ENCODE results near the gene MAST2. TPM values are rescaled to one million over a fixed set of nuclear protein-coding genes. Genes with fewer than 3 reads are reported as not detected.
A peak's percentile ranks its signal among the peaks of the same experiment; 100 is the strongest.
"Not testable (repeated sequence)": the region's sequence is repeated elsewhere in the genome, so short reads cannot be mapped to it uniquely, and the experiment has no call there.

MAST2 gene
- total RNA-seq, 1 donor from 2014 or later: 25.0 TPM

DNA sequence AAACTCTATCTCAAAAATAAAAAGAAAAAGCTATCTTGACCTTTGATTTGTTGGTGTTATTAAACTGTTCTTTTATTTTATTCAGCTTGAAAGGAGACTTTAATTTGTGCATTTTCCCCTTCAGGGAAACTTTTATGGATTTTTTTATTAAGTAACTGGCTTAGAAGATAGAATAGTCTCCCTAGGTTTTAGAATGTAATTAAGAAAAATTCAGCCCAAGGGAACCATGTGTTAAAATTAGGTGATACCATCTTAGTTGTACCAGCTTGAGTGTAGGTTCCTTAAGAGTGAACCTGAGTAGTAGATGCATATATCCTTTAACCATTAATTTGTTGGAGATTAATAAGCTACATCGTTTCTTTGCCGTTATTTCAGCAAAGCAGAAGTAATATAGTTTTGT is 11.4 kb downstream of the MAST2 start:
- no peak for DNase-seq (ENCODE audit: low spot score)

DNA sequence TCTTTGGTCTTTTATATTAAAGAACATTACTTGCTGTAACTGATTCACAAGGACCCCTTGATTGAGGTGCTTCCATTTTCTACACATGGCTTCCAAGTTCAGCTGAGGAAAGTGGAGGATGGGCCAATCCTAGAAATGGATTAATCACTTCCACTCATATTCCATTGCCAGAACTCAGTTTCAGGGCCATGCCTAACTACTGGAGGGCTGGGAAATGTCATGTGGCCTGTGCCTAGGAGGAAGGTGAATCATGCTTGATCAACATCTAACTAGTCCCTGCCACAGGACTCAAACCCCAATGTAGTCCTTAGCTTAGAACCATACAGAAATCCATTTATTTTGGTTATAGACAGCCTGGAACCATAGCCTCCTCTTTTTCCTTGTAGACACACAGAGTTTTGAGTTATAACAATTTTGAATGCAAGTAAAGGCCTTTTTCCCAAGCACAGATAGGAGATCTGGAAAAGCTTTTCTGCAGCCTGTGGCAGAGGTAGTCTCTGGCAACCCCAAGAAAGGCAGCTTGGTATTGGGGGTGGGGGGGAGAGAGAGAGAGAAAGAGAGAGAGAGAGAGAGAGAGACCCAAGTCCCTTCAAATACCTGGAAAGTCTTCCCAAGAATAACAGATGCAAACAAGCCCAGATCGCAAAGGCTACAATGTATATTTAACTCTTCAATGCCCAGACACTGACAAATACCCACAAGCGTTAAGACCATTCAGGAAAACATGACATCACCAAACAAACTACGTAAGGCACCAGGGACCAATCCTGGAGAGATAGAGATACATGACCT is 12.5 kb downstream of the MAST2 start:
- no peak for DNase-seq (ENCODE audit: low spot score)

DNA sequence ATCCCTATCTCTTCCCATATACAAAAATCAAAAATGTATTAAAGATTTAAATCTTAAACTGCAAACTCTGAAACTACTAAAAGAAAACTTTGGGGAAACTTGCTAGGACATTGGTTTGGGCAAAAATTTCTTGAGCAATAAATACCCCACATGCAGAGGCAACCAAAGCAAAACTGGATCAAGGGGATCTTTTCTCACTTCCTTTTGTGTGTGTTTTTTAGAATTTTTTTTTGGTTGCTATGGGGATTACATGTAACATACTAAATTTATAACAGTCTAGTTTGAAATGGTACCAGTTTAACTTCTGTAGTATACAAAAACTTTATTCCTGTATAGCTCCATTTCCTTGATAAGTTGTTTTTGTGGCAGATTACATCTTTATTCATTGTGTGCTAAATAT is 16.8 kb downstream of the MAST2 start:
- no peak for DNase-seq (ENCODE audit: low spot score)

DNA sequence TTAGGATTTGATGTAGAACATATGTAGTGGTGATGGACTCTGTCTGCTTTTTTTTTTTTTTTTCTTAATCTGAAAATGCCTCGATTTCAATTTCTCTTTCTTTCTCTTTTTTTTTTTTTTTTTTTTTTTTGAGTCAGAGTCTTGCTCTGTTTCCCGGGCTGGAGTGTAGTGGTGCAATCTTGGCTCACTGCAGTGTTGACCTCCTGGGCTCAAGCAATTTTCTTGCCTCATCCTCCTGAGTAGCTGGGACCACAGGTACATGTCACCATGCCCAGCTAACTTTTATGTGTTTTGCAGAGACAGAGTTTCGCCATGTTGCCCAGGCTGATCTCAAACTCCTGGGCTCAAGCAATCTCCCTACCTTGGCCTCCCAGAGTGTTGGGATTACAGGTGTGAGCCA is 17.4 kb downstream of the MAST2 start:
- DNase-seq (ENCODE audit: low spot score): no peak

- no peak for DNase-seq (ENCODE audit: low spot score)
Measured at GRCh38 chr1:45822644-45823043, 19.2 kb downstream of the MAST2 start.

DNA sequence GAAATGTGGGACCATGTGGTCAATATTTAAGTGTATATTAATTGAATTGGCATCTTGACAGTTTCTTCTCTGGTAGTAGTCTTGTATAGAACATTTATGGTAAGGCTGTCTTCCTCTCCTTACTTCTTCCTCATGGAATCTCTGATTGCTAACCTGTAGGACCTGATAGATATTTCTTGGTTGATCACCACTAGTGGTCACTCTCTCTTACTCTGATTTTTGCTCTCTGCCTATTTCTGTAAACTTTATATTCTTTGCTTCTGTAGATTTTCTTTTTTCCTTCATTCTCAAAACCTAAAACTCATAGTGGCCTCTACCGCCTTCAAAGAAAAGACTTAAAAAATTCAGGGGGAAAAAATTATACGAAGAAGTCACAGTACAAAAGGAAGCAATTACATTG is 21.2 kb downstream of the MAST2 start:
- no peak for DNase-seq (ENCODE audit: low spot score)

GRCh38 chr1:45827256-45827655 is 23.8 kb downstream of the MAST2 start:
- DNase-seq (ENCODE audit: low spot score): no peak

DNA sequence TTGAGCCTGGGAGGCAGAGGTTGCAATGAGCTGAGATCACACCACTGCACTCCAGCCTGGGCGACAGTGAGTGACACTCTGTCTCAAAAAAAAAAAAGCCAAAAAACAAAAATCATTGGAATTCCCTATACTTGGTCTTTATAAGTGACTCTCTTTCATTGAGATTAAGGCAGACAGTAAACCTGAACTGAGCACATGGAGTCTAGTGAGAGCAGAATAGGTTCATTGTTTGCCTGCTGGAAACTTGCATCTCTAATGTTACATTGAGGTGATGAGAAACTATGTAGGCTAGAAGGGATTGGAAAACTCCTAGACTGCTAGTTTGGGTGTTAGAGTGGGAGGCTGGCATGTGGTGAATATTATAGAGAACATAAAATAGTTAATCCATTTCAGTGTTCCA is 25.4 kb downstream of the MAST2 start:
- no peak for DNase-seq (ENCODE audit: low spot score)

- no peak for DNase-seq (ENCODE audit: low spot score)
Measured at GRCh38 chr1:45833361-45833760, 29.9 kb downstream of the MAST2 start.

DNA sequence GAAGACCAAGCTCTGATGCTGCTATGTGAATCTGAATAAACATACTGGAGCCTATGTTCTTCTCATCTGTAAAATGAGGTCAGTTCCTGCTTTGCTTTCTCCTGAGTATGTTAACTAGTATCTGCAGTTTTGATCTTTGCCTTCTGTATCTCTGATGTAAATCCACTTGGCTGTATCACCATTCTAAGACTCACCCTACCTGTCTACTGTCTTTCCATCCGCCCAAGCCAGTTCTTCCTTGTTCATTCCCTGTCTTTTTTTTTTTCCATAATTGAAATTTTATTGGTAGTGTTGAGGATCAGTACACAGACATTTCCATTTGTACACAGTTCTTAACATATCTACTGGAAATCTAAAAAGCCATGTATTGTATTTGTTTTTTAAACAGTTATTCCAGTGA is 31.3 kb downstream of the MAST2 start:
- no peak for DNase-seq (ENCODE audit: low spot score)

GRCh38 chr1:45836451-45836850 is 33.0 kb downstream of the MAST2 start:
- DNase-seq (ENCODE audit: low spot score): no peak

- DNase-seq (ENCODE audit: low spot score): not testable (repeated sequence)
Measured at GRCh38 chr1:45836861-45837260, 33.4 kb downstream of the MAST2 start.

- not testable (repeated sequence) for DNase-seq (ENCODE audit: low spot score)
Measured at GRCh38 chr1:45838322-45838721, 34.9 kb downstream of the MAST2 start.

GRCh38 chr1:45840704-45841103 is 37.3 kb downstream of the MAST2 start:
- DNase-seq (ENCODE audit: low spot score): no peak

- no peak for DNase-seq (ENCODE audit: low spot score)
Measured at GRCh38 chr1:45842786-45843185, 39.4 kb downstream of the MAST2 start.

DNA sequence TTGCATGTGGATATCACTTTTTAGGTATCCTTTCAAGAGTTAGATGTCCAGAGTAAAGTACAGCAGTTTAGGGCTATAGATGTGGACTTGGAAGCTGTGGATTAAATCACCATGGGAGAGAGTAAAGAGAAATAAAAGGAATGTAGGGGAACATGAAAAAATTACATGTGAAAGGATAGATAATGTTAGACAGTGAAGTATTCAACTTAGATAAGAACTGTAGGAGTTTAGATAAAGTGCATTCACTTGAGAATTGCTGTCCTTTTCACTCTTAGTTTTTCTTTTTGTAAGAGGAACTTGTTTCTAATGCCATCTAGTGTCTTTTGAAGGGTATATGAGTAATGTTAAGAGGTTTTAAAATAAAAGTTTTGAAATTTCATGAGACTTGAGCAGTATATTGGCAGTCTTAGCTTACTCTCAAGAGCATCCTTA is 40.1 kb downstream of the MAST2 start:
- DNase-seq (ENCODE audit: low spot score): peak; percentile 53

DNA sequence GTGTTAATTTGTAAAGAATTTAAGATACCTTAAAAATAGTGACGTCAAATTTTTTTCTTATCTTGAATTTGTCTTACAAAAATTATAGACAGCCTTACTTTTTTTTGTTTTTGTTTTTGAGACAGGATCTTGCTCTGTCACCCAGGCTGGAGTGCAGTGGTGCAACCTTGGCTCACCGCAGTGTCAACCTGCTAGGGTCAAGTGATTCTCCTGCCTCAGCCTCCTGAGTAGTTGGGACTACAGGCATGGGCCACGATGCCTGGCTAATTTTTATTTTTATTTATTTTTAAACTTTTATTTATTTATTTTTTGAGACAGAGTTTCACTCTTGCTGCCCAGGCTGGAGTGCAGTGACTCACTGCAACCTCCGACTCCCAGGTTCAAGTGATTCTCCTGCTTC is 40.6 kb downstream of the MAST2 start:
- DNase-seq (ENCODE audit: low spot score): not testable (repeated sequence)

- no peak for DNase-seq (ENCODE audit: low spot score)
Measured at GRCh38 chr1:45846931-45847330, 43.5 kb downstream of the MAST2 start.

DNA sequence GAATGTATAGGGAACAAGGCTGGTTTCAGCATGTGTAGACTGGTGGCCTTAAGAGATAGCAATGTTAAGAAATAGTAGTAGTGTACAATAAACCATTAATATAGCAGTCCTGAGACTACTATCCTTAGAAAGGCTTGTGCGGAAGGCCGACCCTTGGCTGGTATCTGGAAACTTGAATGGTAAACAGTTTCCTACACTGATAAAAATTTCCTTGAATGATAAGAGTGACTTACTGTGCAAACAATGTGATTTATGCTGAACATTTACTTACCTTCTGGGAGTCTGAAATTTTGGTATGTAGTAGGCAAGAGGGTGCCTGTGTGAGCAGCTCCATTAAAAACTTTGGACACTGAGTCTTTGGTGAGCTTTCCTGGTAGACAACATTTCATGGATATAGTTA is 44.7 kb downstream of the MAST2 start:
- DNase-seq (ENCODE audit: low spot score): no peak

- DNase-seq (ENCODE audit: low spot score): no peak
Measured at GRCh38 chr1:45848714-45849113, 45.3 kb downstream of the MAST2 start.

DNA sequence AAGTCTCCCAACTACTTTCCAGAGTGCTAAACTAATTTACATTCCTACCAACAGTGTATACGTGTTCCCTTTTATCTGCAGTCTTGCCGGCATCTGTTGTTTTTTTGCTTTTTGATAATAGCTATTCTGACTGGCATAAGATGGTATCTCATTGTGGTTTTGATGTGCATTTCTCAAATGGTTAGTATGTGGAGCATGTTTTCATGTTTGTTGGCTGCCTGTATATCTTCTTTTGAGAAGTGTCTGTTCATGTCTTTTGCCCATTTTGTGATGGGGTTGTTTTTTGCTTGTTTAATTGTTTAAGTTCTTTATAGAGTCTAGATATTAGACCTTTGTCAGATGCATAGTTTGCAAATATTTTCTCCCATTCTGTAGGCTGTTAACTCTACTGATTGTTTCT is 46.6 kb downstream of the MAST2 start:
- no peak for DNase-seq (ENCODE audit: low spot score)

- DNase-seq (ENCODE audit: low spot score): no peak
Measured at GRCh38 chr1:45854724-45855123, 51.3 kb downstream of the MAST2 start.

- DNase-seq (ENCODE audit: low spot score): no peak
Measured at GRCh38 chr1:45857101-45857700, 53.8 kb downstream of the MAST2 start.
